Measurements from ENCODE around the gene RIT1. TPM values are rescaled to one million over a fixed set of nuclear protein-coding genes. Genes with fewer than 3 reads are reported as not detected.

The RIT1 gene, protein sequence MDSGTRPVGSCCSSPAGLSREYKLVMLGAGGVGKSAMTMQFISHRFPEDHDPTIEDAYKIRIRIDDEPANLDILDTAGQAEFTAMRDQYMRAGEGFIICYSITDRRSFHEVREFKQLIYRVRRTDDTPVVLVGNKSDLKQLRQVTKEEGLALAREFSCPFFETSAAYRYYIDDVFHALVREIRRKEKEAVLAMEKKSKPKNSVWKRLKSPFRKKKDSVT
- total RNA-seq: 25.3 and 54.9 TPM in 2 replicates

DNA sequence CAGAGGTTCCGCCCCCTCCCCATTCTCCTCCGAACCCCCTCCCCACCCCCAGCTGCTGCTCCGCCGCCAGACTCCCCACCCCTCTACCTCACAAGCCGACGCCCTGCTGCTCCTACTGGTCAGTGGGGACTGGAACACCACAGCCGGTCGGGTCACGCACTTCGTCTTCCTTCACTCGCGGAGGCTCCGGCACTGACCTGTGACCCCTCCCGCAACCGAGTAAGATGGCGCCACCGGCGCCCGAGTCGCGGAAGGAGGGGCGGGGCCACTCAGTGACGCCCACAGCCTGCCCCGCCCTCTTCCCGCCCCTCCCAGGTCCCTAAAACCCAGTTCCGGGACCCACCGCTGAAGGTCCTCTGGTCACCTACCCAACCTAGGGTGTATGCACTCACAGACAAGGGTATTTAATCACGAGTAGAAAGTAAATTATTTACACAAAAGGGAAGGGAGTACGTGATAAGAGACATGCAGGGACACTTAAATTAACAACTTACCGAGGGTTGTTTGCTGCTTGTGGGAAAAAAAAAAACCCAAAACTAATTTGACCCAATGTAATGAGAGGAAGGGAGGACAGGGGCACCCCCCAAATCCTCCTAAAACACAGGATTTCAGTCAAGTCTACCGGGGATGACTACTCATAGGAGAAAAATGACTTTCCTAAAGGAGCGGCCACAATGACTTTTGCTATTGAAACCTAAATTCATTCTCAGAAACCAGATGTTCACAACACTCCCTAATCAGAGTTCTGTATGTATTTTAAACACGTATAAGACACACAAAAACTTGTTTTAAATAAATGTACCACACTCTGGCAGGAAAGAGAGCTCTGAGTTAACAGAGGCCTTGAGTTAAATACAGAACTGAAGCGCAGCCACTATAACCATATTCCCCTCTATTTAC is at the start of gene RIT1:
RIT1 (minus strand) TSS at position 194 of the 900 bp plus-strand sequence. CDS start 588 bp downstream, outside the sequence.

DNA sequence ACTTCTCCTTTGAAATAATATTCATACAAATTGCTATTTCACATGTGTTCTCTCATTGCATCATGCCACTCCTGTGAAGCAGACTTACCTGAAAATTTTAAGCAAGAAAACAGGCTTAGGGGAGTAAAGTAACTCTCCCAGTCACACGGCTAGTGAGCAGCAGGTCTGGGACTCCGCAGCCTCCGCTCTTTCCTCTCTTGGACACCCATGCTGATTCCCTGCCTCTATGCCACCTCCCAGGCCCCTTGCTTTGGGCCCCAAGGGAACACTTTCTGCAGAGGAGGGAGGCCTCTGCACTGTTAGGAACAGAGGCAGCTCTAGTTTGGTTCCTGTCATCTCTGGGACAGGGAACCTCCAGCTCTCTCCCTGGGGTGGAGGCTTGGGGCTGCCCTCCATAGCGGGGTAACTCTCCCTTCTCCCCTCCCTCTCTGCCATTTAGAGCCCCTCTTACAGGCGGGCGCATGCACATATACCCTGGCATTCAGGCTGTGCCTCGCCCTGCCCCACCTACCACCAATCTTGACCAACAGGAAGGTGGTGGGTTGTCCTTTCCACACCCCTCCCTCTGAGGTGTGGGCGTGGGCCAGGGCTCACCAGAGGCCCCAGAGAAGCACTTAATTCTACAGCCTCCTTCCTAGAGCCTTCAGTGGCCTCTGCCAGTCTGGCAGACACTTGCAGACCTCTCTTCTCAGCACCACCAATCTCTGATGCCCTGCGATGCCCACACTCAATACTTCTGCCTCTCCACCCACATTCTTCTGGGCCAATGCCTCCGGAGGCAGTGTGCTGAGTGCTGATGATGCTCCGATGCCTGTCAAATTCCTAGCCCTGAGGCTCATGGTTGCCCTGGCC is 30.1 kb upstream of the RIT1 start, which contains the start of gene RXFP4:
RXFP4 (plus strand) TSS at position 646 of the 852 bp plus-strand sequence; CDS start at position 718, 72 bp downstream.

DNA sequence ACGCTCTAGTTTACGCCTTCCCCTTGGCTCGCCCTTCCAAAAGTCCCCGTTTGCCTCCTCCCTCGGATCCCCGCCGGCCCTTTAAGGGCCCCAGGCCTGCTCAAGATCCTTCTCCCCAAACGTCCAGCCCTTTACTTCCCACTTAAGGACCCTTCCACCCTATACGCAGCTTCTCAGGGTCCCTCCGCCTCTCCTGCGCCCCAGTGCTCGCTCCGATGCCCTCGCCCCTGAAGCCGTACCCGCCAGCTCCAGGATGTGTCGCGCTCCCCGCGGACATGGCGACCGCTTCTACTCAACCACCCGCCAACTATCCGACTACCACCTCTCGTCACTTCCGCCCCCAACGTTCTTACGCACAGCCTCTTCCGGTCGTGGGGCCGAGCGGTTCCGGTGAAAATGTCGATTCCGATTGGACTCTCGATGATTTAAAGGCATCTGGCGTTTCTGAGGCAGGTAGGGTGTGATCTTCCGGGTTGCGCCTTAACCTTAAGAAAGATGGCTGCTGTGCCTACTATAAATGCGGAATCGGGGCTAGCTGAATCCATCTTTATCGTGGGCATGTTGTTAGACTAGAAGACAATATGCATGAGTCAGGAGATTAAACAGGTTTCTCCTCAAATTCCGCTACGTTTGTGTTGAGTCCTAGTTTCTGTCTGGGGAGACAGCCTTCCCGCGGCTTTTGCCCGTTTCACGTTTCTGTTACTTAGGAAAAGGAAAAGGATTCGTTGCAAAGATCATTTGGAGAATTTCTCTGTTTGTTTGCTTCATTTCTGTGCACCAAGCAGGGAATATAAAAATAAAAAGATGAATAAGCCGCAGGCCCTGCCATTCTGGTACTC is 23.2 kb upstream of the RIT1 start, which contains the start of gene KHDC4:
KHDC4 (minus strand) TSS at position 317 of the 839 bp plus-strand sequence; CDS start at position 277, 40 bp downstream.

DNA sequence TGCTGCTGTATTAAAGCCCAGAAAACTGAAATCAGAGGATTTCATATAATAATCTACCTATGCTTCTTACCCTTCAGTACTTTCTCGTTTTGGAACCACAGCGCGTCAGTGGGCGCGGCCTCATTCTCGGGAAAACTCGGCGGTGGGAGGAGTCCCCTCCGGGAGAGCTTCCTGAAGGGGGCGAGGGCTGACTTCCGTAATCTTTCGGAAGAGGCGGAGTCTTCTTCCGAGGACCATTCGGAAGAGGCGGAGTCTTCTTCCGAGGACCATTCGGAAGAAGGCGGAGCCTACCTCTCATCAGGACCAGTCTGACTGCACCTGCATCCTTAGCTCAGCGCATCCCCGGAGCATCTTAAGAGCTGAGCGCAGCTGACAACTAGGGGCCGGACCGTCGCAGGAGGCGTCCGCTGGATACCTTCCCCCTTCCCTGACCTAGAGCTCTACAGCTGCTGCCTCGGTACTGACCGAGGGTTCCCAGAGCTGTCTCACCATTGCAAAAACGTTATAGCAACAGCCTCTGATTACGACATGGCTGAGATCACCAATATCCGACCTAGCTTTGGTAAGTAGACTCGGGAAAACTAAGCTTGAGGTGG is 51.8 kb downstream of the RIT1 start, which contains the start of gene SYT11:
SYT11 (plus strand) TSS at position 334 of the 596 bp plus-strand sequence; CDS start at position 529, 195 bp downstream.

DNA sequence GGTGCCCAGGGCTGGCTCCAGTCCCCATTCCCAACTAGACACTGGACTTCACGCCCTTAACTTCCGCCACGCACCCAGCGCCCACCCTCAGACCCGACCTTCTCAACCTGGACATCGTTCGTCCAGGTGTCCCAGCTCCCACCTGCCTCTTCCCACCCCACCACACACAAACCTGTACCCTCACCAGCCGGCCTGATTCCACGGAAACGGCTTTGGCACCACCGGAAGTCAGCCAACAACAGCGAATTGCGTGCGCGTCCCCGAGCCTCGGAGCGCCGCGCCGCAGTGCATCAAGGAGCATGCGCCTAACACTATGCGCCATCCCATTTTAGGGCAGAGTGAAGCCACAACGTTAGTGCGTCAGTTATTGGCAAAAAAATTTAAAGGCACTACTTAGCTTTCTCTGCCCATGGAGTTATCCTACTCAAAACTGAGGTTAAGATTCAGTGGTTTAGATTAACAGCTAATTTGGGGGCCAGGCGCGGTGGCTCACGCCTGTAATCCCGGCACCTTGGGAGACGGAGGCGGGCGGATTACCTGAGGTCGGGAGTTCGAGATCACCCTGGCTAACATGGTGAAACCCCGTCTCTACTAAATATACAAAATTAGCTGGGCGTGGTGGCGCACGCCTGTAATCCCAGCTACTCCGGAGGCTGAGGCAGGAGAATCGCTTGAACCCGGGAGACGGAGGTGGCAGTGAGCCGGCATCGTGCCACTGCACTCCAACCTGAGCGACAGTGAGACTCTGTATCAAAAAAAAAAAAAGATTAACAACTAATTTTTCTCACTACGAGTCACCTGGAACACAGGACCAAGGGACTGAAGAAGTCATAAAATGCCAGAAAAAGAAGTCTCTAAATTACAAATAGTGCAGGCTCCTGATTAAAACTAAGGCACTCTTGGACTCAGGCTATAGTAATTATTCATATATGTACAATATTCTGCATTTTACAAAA is 53.9 kb downstream of the RIT1 start, which contains the start of gene GON4L:
GON4L (minus strand) TSS at position 240 of the 956 bp plus-strand sequence. CDS start 3,434 bp downstream, outside the sequence.

Other genes with a start within 250 kb of the RIT1 start
- gene YY1AP1, start 222.6 kb downstream of the RIT1 start, total RNA-seq: 34.0 and 63.6 TPM in 2 replicates
- gene DAP3, start 222.3 kb downstream of the RIT1 start, total RNA-seq: 35.5 and 50.4 TPM in 2 replicates
- gene GON4L, start 54.1 kb downstream of the RIT1 start, total RNA-seq: 19.3 and 50.1 TPM in 2 replicates
- 25.9 and 59.6 TPM in 2 replicates for gene SYT11, start 51.8 kb downstream of the RIT1 start, total RNA-seq
- gene KHDC4, start 23.1 kb upstream of the RIT1 start, total RNA-seq: 12.6 and 32.9 TPM in 2 replicates
- 0.06 and 0.16 TPM in 2 replicates for gene RXFP4, start 30.3 kb upstream of the RIT1 start, total RNA-seq
- gene ARHGEF2, start 67.2 kb upstream of the RIT1 start, total RNA-seq: 93.6 and 138 TPM in 2 replicates
- gene SSR2, start 109.6 kb upstream of the RIT1 start, total RNA-seq: 264 and 295 TPM in 2 replicates
- gene UBQLN4, start 142.4 kb upstream of the RIT1 start, total RNA-seq: 10.5 and 22.0 TPM in 2 replicates
- 55.0 and 88.2 TPM in 2 replicates for gene LAMTOR2, start 143.4 kb upstream of the RIT1 start, total RNA-seq
- gene RAB25, start 149.8 kb upstream of the RIT1 start, total RNA-seq: 0.13 TPM in 1 of 2 replicates, not detected in the other
- 2.4 and 12.2 TPM in 2 replicates for gene MEX3A, start 171.1 kb upstream of the RIT1 start, total RNA-seq
- gene LMNA, start 203.4 kb upstream of the RIT1 start, total RNA-seq: 554 and 869 TPM in 2 replicates
- 0.16 and 0.50 TPM in 2 replicates for gene SEMA4A, start 242.2 kb upstream of the RIT1 start, total RNA-seq

Measured in bladder microvascular endothelial cell (primary cell).